Adrenal gland (tissue), 12 donors: Measurements from ENCODE around the gene ZSCAN25. TPM values are rescaled to one million over a fixed set of nuclear protein-coding genes. Genes with fewer than 3 reads are reported as not detected.
"Not testable (repeated sequence)": the region's sequence is repeated elsewhere in the genome, so short reads cannot be mapped to it uniquely, and the experiment has no call there.

Experiments used
- DNase-seq, 7 donors: peaks; one replicate each; pipeline ENCODE4 v3.0.0-alpha.2; 2019 to 2020
- H3K27ac ChIP-seq, 5 donors: fragments of 200-600 bp; sonication (generic) in 4 of 5; 1 replicate in 3 of 5; 2 replicates in 2 of 5; pipeline versions ENCODE4 v1.5.1 to v1.8.0; 2016 to 2020; ENCODE audit warnings: mild to moderate bottlenecking in 1 of 5
- H3K27me3 ChIP-seq: fragments of 200-600 bp; 2 replicates; pipeline ENCODE4 v1.8.0; 2021
- H3K36me3 ChIP-seq, 2 donors: fragments of 200-600 bp; replicated peaks in 1 of 2; 1 replicate in 1 of 2; 2 replicates in 1 of 2; pipeline versions ENCODE4 v1.5.1 to v1.8.0; 2018 to 2022
- H3K4me1 ChIP-seq, 2 donors: fragments of 200-600 bp; replicated peaks in 1 of 2; 1 replicate in 1 of 2; 2 replicates in 1 of 2; pipeline versions ENCODE4 v1.5.1 to v1.8.0; 2018 to 2021
- H3K4me3 ChIP-seq, 4 donors: fragments of 200-600 bp; sonication (generic) in 3 of 4; one replicate each; pipeline ENCODE4 v1.5.1; 2016 to 2018
- H3K9me3 ChIP-seq, 3 donors: fragments of 200-600 bp; sonication (generic) in 1 of 3; replicated peaks in 1 of 3; 1 replicate in 2 of 3; 2 replicates in 1 of 3; pipeline versions ENCODE4 v1.5.1 to v1.8.0; 2016 to 2021
- POLR2A ChIP-seq, 2 donors: fragments of 450-650 bp; IDR thresholded peaks; one replicate each; pipeline ENCODE4 v1.6.1; 2017; ENCODE audit warnings: antibody characterized with exemption in 2 of 2, mild to moderate bottlenecking in 2 of 2, moderate library complexity in 1 of 2
- WGBS, 4 donors: extraction: QIAGEN DNeasy Blood & Tissue Kit in 2 of 4; methylation state at CpG; one replicate each; pipeline versions ENCODE4 v1.1.5 to v1.1.7; 2013 to 2017; 5-methylcytosine and 5-hydroxymethylcytosine counted together
- intact Hi-C, 2 donors: fragments of 100-400 bp; cut with DNase I; formaldehyde crosslinking; loops; one replicate each; pipeline versions ENCODE4 v1.14.1 to v1.15.0; 2022 to 2023
- polyA plus RNA-seq, 3 donors: library from polyadenylated mRNA; stranded (reverse); fragments of 200-250 nt in 2 of 3; fragments of 350-450 nt in 1 of 3; fragmentation: Illumina TruSeq in 1 of 3; extraction: RNeasy Lipid Tissue Mini Kit (QIAGEN cat#74804) in 1 of 3; gene quantifications; one replicate each; pipeline ENCODE4 v1.2.3, GENCODE V29; 2013 to 2014
- total RNA-seq, 9 donors: library from RNA; depleted of rRNA in 4 of 9; stranded (reverse); fragments of >200 nt in 4 of 9; fragments of 120-200 nt in 1 of 9; fragmentation: NEBNext Ultra II Directional in 1 of 9; extraction: Animal tissue kit (Norgen Biotek cat#: 25700) in 1 of 9; gene quantifications; one replicate each; pipeline versions ENCODE4 v1.1.0 to v1.2.4, GENCODE V29; 2013 to 2023
- TF ChIP-seq, protein P1 (sequence below), 6 experiments: fragments of 450-650 bp in 4 of 6; fragments of 200-600 bp in 2 of 6; sonication (generic) in 1 of 6; IDR thresholded peaks; 1 replicate in 5 of 6; 2 replicates in 1 of 6; pipeline versions ENCODE4 v1.5.1 to v1.8.0; 2016 to 2021; ENCODE audit warnings: antibody characterized with exemption in 6 of 6, mild to moderate bottlenecking in 2 of 6, moderate library complexity in 1 of 6
- donor health status: healthy with polysubstance abuse.
- donor health status: Bipolar disorder and iron deficiency.
- donor health status: DM: yes; HTN: yes; CAD: no.
- donor health status: DM: no; HTN: no; CAD: no.
- donor health status: DM: no; HTN: no; CAD: no.
- donor health status: DM: yes; HTN: yes; CAD: no.

ZSCAN25 gene
- total and polyA plus RNA-seq, 12 donors = 5.4 to 18.4 (median 13.8) TPM

DNA sequence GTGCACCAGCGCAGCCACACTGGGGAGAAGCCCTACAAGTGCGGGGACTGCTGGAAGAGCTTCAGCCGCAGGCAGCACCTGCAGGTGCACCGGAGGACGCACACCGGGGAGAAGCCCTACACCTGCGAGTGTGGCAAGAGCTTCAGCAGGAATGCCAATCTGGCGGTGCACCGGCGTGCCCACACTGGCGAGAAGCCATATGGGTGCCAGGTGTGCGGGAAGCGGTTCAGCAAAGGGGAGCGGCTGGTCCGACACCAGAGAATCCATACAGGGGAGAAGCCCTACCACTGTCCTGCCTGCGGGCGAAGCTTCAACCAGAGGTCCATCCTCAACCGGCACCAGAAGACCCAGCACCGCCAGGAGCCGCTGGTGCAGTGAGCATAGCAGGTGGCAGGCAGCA, 12.9 kb downstream of the ZSCAN25 start:
- Histone ChIP-seq H3K4me3 (no peak overlapping the region), H3K27me3 (no peaks in the 10 kb centered on the region), H3K27ac (no peak overlapping the region), H3K4me1 (no peaks in the 10 kb centered on the region), H3K36me3 (peaks cover 0 to 85% of the 10 kb centered on the region in 2 donors), H3K9me3 (no peaks in the 10 kb centered on the region)
- 94 to 100% (median 95%) methylated on average over 1 to 20 of the region's 20 CpGs for WGBS, 4 donors
- no peak for DNase-seq
- no peak for TF ChIP-seq POLR2A (IDR thresholded peaks at IDR 0.05)
- TF ChIP-seq, protein P1, sequence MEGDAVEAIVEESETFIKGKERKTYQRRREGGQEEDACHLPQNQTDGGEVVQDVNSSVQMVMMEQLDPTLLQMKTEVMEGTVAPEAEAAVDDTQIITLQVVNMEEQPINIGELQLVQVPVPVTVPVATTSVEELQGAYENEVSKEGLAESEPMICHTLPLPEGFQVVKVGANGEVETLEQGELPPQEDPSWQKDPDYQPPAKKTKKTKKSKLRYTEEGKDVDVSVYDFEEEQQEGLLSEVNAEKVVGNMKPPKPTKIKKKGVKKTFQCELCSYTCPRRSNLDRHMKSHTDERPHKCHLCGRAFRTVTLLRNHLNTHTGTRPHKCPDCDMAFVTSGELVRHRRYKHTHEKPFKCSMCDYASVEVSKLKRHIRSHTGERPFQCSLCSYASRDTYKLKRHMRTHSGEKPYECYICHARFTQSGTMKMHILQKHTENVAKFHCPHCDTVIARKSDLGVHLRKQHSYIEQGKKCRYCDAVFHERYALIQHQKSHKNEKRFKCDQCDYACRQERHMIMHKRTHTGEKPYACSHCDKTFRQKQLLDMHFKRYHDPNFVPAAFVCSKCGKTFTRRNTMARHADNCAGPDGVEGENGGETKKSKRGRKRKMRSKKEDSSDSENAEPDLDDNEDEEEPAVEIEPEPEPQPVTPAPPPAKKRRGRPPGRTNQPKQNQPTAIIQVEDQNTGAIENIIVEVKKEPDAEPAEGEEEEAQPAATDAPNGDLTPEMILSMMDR (IDR thresholded peaks at IDR 0.05) = no peak
- intact Hi-C loops = no loop called here

DNA sequence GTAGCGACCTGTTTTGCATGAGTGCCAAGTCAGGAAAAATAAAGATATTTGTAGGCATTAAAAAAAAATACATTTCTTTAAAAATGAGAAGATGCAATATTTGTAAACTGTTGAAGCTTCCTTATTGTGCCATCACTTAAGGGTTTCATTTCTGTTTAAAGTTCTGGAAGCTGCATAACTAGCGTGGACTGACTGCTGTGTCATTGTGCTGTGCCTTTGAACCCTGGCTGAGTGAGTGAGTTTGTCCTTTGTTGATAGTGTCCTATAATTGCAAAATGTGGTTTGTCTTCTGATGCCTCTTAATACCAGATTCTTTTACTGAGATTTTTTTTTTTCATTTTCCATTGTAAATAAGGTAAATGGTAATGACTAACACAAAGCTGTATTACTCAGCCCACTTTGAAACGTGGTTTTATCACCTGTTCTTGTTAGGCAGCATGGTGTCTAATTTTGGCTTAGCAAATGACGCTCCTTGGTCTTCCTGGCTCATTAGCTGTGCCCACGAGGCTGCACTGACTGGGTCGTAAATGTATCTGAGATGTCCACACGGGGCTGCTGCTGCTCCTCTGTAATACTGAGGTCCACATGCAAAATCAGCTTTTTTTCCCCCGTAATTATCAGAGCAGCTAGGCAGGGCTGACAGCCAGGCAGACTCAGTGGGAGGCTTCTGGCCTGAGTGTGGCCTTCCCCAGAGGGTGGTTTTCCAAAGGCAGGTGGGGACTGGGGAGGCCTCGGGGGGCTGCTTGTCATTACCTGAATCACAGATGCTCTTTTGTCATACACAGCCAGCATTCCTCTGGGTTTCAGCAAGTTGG, 14.8 kb downstream of the ZSCAN25 start:
- Histone ChIP-seq H3K4me1 (no peaks in the 10 kb centered on the region), H3K9me3 (no peaks in the 10 kb centered on the region), H3K27me3 (no peaks in the 10 kb centered on the region), H3K27ac (peak overlapping the region in 1 of 5 donors; percentile 54), H3K36me3 (peaks cover 0 to 66% of the 10 kb centered on the region in 2 donors), H3K4me3 (no peak overlapping the region)
- WGBS, 4 donors = 41 to 49% (median 48%) methylated on average over 8 to 9 of the region's 9 CpGs
- peak in 6 of 7 donors; percentile 24 to 67 (median 56) for DNase-seq
- intact Hi-C loops = no loop called here
- TF ChIP-seq, protein P1 (IDR thresholded peaks at IDR 0.05) = peak in 5 of 6 experiments; percentile 38 to 53 (median 43)
- TF ChIP-seq POLR2A (IDR thresholded peaks at IDR 0.05) = no peak

DNA sequence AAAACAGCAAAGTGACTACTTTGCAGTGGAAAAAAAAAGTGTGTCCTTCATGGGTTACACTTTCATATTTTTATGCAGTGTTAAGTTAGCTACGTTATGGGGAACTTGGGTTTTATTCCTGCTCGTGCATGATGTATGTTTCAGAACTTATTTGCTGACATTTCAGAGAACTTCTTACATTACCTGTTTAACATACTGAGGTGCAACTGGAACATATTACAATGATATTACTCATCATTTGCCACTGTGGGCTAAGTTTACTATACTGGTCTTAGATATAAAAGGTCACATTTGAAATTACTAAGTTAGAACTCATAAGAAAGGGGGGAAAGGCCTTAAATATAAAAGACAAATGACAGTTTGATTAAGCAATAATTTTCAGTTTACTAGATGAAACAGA, 20.7 kb downstream of the ZSCAN25 start:
- WGBS, 4 donors = 68 to 72% (median 71%) methylated on average over 2 of the region's 2 CpGs
- H3K4me3 ChIP-seq, H3K9me3 ChIP-seq, H3K27me3 ChIP-seq, DNase-seq, H3K27ac ChIP-seq, intact Hi-C loops, H3K4me1 ChIP-seq: not testable (repeated sequence)
- H3K36me3 ChIP-seq = peaks cover 0 to 13% of the 10 kb centered on the region in 2 donors

DNA sequence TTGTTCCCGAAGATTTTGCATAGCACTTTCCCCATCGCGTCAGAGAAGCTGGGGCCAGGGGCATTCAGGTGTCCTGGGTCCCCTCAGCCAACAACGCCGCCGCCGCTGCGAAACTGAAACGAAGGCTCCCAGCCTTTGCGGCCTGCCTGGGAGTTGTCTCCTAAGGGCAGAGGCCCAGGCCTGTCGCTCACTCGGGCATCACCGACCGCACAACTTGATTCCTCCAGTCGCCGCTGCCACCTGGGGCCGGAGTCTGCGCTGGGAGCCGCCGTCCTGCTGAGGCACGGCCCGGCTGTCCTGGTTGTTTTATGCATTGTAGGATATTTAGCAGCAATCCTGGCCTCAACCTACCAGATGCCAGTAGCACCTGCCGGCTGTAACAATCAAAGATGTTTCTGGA, 22.0 kb downstream of the ZSCAN25 start:
- TF ChIP-seq, protein P1 (IDR thresholded peaks at IDR 0.05) = no peak
- no peak for TF ChIP-seq POLR2A (IDR thresholded peaks at IDR 0.05)
- no peaks in the 10 kb centered on the region for H3K9me3 ChIP-seq
- no peak overlapping the region for H3K27ac ChIP-seq
- 93 to 96% (median 94%) methylated on average over 19 to 23 of the region's 23 CpGs for WGBS, 4 donors
- no peak overlapping the region for H3K4me3 ChIP-seq
- H3K4me1 ChIP-seq = no peaks in the 10 kb centered on the region
- H3K27me3 ChIP-seq = no peaks in the 10 kb centered on the region
- DNase-seq = no peak
- intact Hi-C loops = no loop called here
- peaks cover 0 to 8% of the 10 kb centered on the region in 2 donors for H3K36me3 ChIP-seq

DNA sequence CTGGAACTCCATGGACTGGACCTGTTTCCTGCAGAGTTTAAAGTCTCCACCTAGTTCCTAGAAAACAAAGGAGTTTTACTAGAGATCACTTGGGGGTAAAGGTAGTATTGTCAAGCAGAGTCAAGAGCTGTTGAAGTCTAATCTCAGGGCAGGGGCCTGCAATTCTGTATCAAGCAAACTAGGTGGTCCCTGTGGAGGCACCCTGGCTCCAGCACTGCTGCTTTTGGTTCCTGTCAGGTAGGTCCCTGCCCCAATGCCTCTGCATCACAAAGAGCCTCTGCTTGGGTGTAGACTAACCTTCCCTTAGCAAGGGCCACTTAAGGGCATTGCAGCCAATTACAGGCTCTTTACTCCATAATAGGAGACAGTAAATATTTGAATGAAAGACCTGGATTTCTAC, 22.5 kb downstream of the ZSCAN25 start:
- no peaks in the 10 kb centered on the region for H3K4me1 ChIP-seq
- H3K9me3 ChIP-seq = no peaks in the 10 kb centered on the region
- peaks cover 0 to 2% of the 10 kb centered on the region in 2 donors for H3K36me3 ChIP-seq
- no peak overlapping the region for H3K4me3 ChIP-seq
- H3K27ac ChIP-seq = no peak overlapping the region
- H3K27me3 ChIP-seq = no peaks in the 10 kb centered on the region
- TF ChIP-seq, protein P1 (IDR thresholded peaks at IDR 0.05) = no peak
- no peak for TF ChIP-seq POLR2A (IDR thresholded peaks at IDR 0.05)
- no peak for DNase-seq
- intact Hi-C loops = no loop called here
